Esophagus squamous epithelium (tissue), 4 donors: ENCODE data around the gene SPC24.

Source experiments
- CTCF ChIP-seq, 6 experiments: fragments of 450-650 bp in 4 of 6; fragments of 200-600 bp in 2 of 6; sonication (generic) in 2 of 6; IDR thresholded peaks; one replicate each; pipeline ENCODE4 v1.5.1; 2016 to 2019; ENCODE audit warnings: antibody characterized with exemption in 6 of 6, mild to moderate bottlenecking in 4 of 6, moderate library complexity in 4 of 6
- POLR2A ChIP-seq, 4 donors: fragments of 450-650 bp; IDR thresholded peaks; one replicate each; pipeline ENCODE4 v1.6.1; 2017; ENCODE audit warnings: antibody characterized with exemption in 4 of 4, mild to moderate bottlenecking in 4 of 4, moderate library complexity in 3 of 4

DNA sequence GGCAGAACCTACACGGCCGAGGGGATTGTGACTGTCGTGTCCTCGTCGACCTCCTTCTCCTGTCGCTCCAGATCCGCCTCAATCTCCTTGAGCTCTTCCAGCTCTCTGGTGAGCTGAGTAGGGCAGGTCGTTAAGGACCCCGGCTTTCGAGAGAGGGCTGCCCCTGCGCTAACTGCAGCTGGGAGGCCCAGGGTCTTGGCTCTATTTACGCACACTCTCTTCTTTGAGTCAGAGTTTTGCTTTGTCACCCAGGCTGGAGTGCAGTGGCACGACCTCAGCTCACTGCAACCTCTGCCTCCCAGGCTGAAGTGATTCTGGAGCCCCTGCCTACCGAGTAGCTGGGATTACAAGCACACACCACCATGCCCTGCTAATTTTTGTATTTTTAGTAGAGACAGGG, 7.6 kb downstream of the SPC24 start:
- TF ChIP-seq POLR2A (IDR thresholded peaks at IDR 0.05) (no peak), CTCF (IDR thresholded peaks at IDR 0.05) (no peak)
